Astrocyte (in vitro differentiated cells and primary cell): ENCODE data around the gene CFAP57.

Source experiments
- EZH2 ChIP-seq: IDR thresholded peaks from 2 replicates; pipeline ENCODE4 v1.6.1; 2012; ENCODE audit warnings: mild to moderate bottlenecking, low read length, inconsistent platforms; ENCODE audit not compliant: insufficient read depth
- TF ChIP-seq, protein P1 (sequence below): IDR thresholded peaks from 2 replicates; pipeline ENCODE4 v1.5.1; 2011; ENCODE audit warnings: low read depth, mild to moderate bottlenecking, inconsistent platforms, low read length, moderate library complexity; ENCODE audit not compliant: insufficient read depth

DNA sequence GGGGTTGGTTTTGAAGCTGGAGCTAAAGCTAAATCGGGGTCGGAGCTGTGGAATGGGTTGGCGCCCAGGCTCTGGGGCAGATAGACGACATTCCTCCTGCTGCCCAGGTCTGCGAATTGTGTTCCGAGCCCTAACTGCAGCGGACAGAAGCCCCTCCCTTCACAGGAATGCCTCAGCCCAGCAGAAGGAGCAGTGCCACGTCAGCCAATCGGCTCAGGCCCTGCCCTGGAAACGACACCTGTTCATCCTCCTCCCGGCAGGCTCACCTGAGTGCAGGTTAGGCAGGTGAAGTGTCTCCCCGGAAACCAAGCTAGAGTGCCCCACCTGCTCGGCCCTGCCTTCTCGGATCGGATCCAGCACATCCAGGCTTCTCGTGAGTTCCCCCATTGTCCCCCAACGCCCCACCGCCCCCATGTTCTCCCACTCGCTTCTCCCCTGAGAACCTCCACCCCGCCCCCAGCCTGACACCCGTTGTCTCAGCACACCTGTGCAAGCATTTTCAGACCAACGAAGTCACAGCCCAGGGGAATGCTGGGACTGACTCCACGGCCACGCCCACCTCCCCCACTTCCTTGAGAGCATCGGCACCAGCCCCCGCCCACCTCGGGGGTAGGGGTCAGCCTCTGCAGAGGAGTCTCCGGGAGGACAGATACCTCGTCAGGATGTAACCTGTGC is 98.4 kb downstream of the CFAP57 start:
- TF ChIP-seq, protein P1, sequence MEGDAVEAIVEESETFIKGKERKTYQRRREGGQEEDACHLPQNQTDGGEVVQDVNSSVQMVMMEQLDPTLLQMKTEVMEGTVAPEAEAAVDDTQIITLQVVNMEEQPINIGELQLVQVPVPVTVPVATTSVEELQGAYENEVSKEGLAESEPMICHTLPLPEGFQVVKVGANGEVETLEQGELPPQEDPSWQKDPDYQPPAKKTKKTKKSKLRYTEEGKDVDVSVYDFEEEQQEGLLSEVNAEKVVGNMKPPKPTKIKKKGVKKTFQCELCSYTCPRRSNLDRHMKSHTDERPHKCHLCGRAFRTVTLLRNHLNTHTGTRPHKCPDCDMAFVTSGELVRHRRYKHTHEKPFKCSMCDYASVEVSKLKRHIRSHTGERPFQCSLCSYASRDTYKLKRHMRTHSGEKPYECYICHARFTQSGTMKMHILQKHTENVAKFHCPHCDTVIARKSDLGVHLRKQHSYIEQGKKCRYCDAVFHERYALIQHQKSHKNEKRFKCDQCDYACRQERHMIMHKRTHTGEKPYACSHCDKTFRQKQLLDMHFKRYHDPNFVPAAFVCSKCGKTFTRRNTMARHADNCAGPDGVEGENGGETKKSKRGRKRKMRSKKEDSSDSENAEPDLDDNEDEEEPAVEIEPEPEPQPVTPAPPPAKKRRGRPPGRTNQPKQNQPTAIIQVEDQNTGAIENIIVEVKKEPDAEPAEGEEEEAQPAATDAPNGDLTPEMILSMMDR: no peak
- TF ChIP-seq EZH2: no peak
